CD4-positive, alpha-beta T cell (primary cell): ENCODE results near the gene ZNF48. TPM values are rescaled to one million over a fixed set of nuclear protein-coding genes. Genes with fewer than 3 reads are reported as not detected.
A peak's percentile ranks its signal among the peaks of the same experiment; 100 is the strongest.

ENCODE experiments used
- ATAC-seq: fragments of 200-7000 bp; cut with Tn5 transposase; one replicate; pipeline ENCODE4 v1.10.0; 2022; ENCODE audit warnings: mild to moderate bottlenecking; ENCODE audit not compliant: poor library complexity
- CTCF ChIA-PET: fragments of 350-600 bp; sonication (Branson Sonifier 250); formaldehyde crosslinking; loops from one replicate; lab custom pipeline; 2021; ENCODE audit warnings: antibody characterized with exemption, inconsistent platforms; lab: Charles Lee
- POLR2A ChIA-PET: fragments of 350-600 bp; sonication (Branson Sonifier 250); formaldehyde crosslinking; loops from one replicate; lab custom pipeline; 2021; ENCODE audit warnings: antibody characterized with exemption, inconsistent platforms; lab: Charles Lee
- DNase-seq, 14 experiments: peaks; one replicate each; pipeline ENCODE4 v3.0.0-alpha.2; 2013 to 2020; ENCODE audit warnings: mixed read lengths in 2 of 14
- H3K27ac ChIP-seq, 2 donors: one replicate each; pipeline versions ENCODE4 v1.5.1 to v1.7.0; 2013; ENCODE audit warnings: low read length in 2 of 2, low read depth in 1 of 2, mild to moderate bottlenecking in 1 of 2
- H3K27me3 ChIP-seq, 2 experiments: 1 replicate in 1 of 2; 2 replicates in 1 of 2; pipeline versions ENCODE4 v1.6.1 to v1.7.0; 2013; ENCODE audit warnings: low read length in 2 of 2, control low read depth in 1 of 2, mild to moderate bottlenecking in 1 of 2, moderate library complexity in 1 of 2; ENCODE audit not compliant: insufficient read depth in 2 of 2, control insufficient read depth in 1 of 2
- H3K36me3 ChIP-seq: one replicate; pipeline ENCODE4 v1.6.1; 2013; ENCODE audit warnings: low read length, control low read depth; ENCODE audit not compliant: insufficient read depth
- H3K4me1 ChIP-seq: one replicate; pipeline ENCODE4 v1.6.1; 2013; ENCODE audit warnings: low read length, control low read depth; ENCODE audit not compliant: insufficient read depth
- H3K4me3 ChIP-seq: one replicate; pipeline ENCODE4 v1.5.1; 2013; ENCODE audit warnings: mild to moderate bottlenecking, low read length, moderate library complexity
- H3K9me3 ChIP-seq, 2 experiments: 1 replicate in 1 of 2; 2 replicates in 1 of 2; pipeline versions ENCODE4 v1.6.1 to v1.7.0; 2013; ENCODE audit warnings: low read length in 2 of 2, mild to moderate bottlenecking in 2 of 2, control low read depth in 1 of 2, moderate library complexity in 1 of 2; ENCODE audit not compliant: control insufficient read depth in 1 of 2, insufficient read depth in 1 of 2
- H3K27ac Mint-ChIP-seq: one replicate; pipeline ENCODE4 v1.8.0; 2020; ENCODE audit warnings: mixed read lengths
- H3K27me3 Mint-ChIP-seq: one replicate; pipeline ENCODE4 v1.8.0; 2021; ENCODE audit warnings: mixed read lengths
- H3K36me3 Mint-ChIP-seq: one replicate; pipeline ENCODE4 v1.8.0; 2021; ENCODE audit warnings: low read depth, mixed read lengths
- H3K4me1 Mint-ChIP-seq: one replicate; pipeline ENCODE4 v1.8.0; 2021; ENCODE audit warnings: low read depth, mixed read lengths
- H3K4me3 Mint-ChIP-seq: one replicate; pipeline ENCODE4 v1.8.0; 2020; ENCODE audit warnings: mild to moderate bottlenecking, mixed read lengths
- H3K9me3 Mint-ChIP-seq: one replicate; pipeline ENCODE4 v1.8.0; 2020; ENCODE audit warnings: mixed read lengths
- intact Hi-C, 2 experiments: fragments of 100-400 bp; cut with DNase I in 1 of 2; cut with micrococcal nuclease in 1 of 2; formaldehyde crosslinking; loops; one replicate each; pipeline versions ENCODE4 v1.15.1 to v1.9.0; 2023 to 2025; cut with DNase I, micrococcal nuclease
- total RNA-seq, 174 experiments: library from RNA in 2 of 174; stranded (reverse) in 2 of 174; gene quantifications; one replicate each; pipeline ENCODE4 v1.2.3 and lab custom pipeline; 2021 to 2026
- TF ChIP-seq, protein P1 (sequence below): fragments of 200-600 bp; IDR thresholded peaks from one replicate; pipeline ENCODE4 v1.8.0; 2022; ENCODE audit warnings: antibody characterized with exemption, mild to moderate bottlenecking

Gene ZNF48
- total RNA-seq, 2 experiments from 2014 or later, result 3.4 to 3.5 TPM

DNA sequence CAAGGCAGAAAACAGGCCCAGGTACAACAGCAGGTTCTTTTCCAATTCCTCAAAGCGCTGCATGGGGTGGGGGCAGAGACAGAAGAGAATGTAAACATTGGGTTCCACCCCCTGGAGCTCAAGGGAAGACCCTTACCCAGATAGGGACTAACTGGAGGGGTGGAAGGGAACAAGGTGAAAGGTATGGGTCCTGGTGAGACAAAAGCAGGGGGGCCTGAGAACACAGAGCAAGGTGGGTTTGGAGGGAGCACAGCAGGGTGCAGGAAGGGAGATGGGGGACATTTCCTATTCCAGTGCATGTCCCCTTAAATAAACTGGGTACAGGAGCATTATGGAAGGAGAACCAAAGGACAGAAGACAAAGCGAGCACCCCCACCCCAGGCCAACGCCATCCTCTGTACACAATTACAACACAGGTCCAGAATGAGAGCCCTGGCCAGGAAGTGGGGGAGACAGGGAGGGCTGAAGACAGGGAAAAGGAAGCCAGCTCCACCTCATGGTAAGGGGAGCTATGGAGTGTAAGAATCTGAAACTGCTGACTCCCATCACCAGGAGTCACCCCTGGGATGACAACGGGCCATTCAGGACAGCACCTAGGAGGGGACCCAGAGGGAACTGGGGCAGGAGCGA, 38.0 kb upstream of the ZNF48 start:
- H3K9me3 Mint-ChIP-seq, result no peaks in the 10 kb centered on the region
- intact Hi-C loops, result loop anchor here (5.0 to 10.0 kb wide), 2 partner anchors 48 to 200 kb away; partner anchors contain the start of genes ZNF771 (in 2 of the 2) and ZNF764 (in 1 of the 2)
- H3K36me3 Mint-ChIP-seq, result peaks cover 67% of the 10 kb centered on the region
- Histone ChIP-seq H3K4me3 (no peak overlapping the region), H3K27ac (peak overlapping the region; percentile 92 to 99), H3K4me1 (peaks cover 35% of the 10 kb centered on the region), H3K36me3 (peaks cover 43% of the 10 kb centered on the region), H3K27me3 (no peaks in the 10 kb centered on the region), H3K9me3 (no peaks in the 10 kb centered on the region)
- no peaks in the 10 kb centered on the region for H3K27me3 Mint-ChIP-seq
- DNase-seq (no peak), ATAC-seq (no peak)
- CTCF ChIA-PET, result interaction anchor here (0.9 kb wide), 1 partner anchor 10 kb away, joined by 3 read pairs; no protein-coding TSS in a partner anchor
- H3K4me3 Mint-ChIP-seq, result peak overlapping the region; percentile 62
- POLR2A ChIA-PET, result interaction anchor here (0.9 to 4.6 kb wide), 7 partner anchors 12 to 292 kb away, joined by 4 to 17 read pairs (median 5); partner anchors contain the start of genes ALDOA and TBC1D10B
- TF ChIP-seq, protein P1, sequence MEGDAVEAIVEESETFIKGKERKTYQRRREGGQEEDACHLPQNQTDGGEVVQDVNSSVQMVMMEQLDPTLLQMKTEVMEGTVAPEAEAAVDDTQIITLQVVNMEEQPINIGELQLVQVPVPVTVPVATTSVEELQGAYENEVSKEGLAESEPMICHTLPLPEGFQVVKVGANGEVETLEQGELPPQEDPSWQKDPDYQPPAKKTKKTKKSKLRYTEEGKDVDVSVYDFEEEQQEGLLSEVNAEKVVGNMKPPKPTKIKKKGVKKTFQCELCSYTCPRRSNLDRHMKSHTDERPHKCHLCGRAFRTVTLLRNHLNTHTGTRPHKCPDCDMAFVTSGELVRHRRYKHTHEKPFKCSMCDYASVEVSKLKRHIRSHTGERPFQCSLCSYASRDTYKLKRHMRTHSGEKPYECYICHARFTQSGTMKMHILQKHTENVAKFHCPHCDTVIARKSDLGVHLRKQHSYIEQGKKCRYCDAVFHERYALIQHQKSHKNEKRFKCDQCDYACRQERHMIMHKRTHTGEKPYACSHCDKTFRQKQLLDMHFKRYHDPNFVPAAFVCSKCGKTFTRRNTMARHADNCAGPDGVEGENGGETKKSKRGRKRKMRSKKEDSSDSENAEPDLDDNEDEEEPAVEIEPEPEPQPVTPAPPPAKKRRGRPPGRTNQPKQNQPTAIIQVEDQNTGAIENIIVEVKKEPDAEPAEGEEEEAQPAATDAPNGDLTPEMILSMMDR, result no peak
- H3K27ac Mint-ChIP-seq, result peak overlapping the region; percentile 89
- H3K4me1 Mint-ChIP-seq, result peaks cover 25% of the 10 kb centered on the region

DNA sequence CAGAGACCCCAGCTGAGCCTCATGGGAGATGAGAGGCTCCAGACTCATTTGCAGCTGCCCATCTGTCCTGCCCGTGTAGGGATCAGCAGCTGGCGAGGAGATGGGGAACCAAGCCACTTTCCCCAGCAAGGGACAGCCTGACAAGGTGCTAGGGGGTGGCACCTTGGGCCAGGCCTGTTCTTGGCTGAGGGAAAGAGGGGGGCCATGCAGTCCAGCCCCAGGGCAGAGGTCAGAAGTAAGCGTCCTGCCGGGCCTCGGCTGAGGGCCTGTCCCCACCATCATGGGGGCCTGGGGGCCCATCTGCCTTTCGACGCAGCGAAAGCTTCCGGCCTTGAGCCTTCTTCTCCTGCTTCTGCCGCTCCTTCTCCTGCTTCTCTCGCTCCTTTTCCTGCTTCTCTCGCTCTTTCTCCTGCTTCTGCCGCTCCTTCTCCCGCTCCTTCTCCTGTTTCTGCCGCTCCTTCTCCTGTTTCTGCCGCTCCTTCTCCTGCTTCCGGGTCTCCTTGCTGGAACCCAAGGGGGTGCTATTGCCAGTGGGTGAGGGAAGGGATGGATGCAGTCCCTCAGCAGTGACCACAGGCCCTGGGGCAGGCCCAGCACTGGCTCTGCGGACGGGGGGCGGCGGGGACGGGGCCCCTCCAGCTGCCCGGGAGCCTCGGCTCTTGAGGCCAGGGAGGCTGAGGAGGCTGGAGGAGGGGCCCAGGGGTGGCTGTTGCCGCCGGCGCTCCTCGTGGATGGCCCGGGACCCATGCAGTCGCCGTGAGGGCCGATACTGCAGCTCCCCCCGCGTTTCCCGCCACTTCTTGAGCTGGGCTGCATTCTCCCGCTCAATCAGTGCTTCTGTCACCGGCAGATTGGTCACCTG, 37.3 kb upstream of the ZNF48 start:
- intact Hi-C loops, result loop anchor here (5.0 to 10.0 kb wide), 2 partner anchors 47 to 199 kb away; partner anchors contain the start of genes ZNF771 (in 2 of the 2) and ZNF764 (in 1 of the 2)
- Histone ChIP-seq H3K27ac (no peak overlapping the region), H3K27me3 (no peaks in the 10 kb centered on the region), H3K36me3 (peaks cover 41% of the 10 kb centered on the region), H3K9me3 (no peaks in the 10 kb centered on the region), H3K4me1 (peaks cover 34% of the 10 kb centered on the region), H3K4me3 (no peak overlapping the region)
- no peak for DNase-seq
- H3K36me3 Mint-ChIP-seq, result peaks cover 67% of the 10 kb centered on the region
- ChIA-PET POLR2A (interaction anchor here (2.0 to 3.4 kb wide), 2 partner anchors 12 to 23 kb away, joined by 10 to 15 read pairs; partner anchors contain the start of gene TBC1D10B), CTCF (no interaction called here)
- no peaks in the 10 kb centered on the region for H3K9me3 Mint-ChIP-seq
- peaks cover 27% of the 10 kb centered on the region for H3K4me1 Mint-ChIP-seq
- H3K4me3 Mint-ChIP-seq, result no peak overlapping the region
- ATAC-seq, result no peak
- peak overlapping the region; percentile 89 for H3K27ac Mint-ChIP-seq
- TF ChIP-seq, protein P1, result no peak
- H3K27me3 Mint-ChIP-seq, result no peaks in the 10 kb centered on the region

DNA sequence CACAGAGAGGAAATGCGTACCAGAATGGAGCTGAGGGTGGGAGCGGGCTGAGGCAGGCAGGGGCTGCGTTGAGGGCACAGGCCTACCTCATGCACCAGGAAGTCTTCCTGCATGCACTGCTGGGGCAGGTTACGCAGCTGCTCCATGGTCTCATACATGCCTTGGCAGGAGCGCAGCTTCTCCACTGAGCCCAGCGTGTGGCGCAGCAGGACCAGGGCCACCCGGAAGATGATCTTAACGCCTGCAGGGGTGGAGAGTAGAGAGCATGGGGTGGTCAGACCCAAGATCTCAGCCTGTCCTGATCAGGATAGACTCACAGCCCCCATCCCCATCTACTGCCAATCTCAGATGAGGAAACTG, 36.7 kb upstream of the ZNF48 start:
- Mint-ChIP-seq H3K36me3 (peaks cover 67% of the 10 kb centered on the region), H3K4me1 (peaks cover 25% of the 10 kb centered on the region), H3K4me3 (no peak overlapping the region), H3K27ac (no peak overlapping the region), H3K9me3 (no peaks in the 10 kb centered on the region), H3K27me3 (no peaks in the 10 kb centered on the region)
- H3K4me1 ChIP-seq, result peaks cover 28% of the 10 kb centered on the region
- ChIA-PET CTCF (no interaction called here), POLR2A (interaction anchor here (3.4 kb wide), 1 partner anchor 11 kb away, joined by 15 read pairs; the partner anchor contains the start of gene TBC1D10B)
- peaks cover 39% of the 10 kb centered on the region for H3K36me3 ChIP-seq
- no peak overlapping the region for H3K27ac ChIP-seq
- no peak for ATAC-seq
- H3K9me3 ChIP-seq, result no peaks in the 10 kb centered on the region
- H3K4me3 ChIP-seq, result no peak overlapping the region
- intact Hi-C loops, result loop anchor here (5.0 to 10.0 kb wide), 2 partner anchors 46 to 199 kb away; partner anchors contain the start of genes ZNF771 (in 2 of the 2) and ZNF764 (in 1 of the 2)
- no peak for DNase-seq
- no peaks in the 10 kb centered on the region for H3K27me3 ChIP-seq
- TF ChIP-seq, protein P1, result no peak
